Stomach (tissue), 4 donors: ENCODE results near the gene DLX4.

Source experiments
- CTCF ChIP-seq, 7 experiments: fragments of 450-650 bp in 4 of 7; fragments of 200-600 bp in 3 of 7; sonication (generic) in 3 of 7; IDR thresholded peaks; one replicate each; pipeline ENCODE4 v1.5.1; 2016 to 2019; ENCODE audit warnings: antibody characterized with exemption in 7 of 7, control low read depth in 2 of 7, mild to moderate bottlenecking in 1 of 7
- EP300 ChIP-seq: sonication (generic); formaldehyde crosslinking; IDR thresholded peaks from one replicate; pipeline ENCODE4 v1.6.1; 2017; ENCODE audit warnings: antibody characterized with exemption
- POLR2A ChIP-seq, 4 donors: fragments of 450-650 bp; IDR thresholded peaks; one replicate each; pipeline ENCODE4 v1.6.1; 2016; ENCODE audit warnings: antibody characterized with exemption in 4 of 4, control low read depth in 2 of 4, mild to moderate bottlenecking in 1 of 4, moderate library complexity in 1 of 4
- POLR2AphosphoS5 ChIP-seq, 3 donors: sonication (generic); formaldehyde crosslinking; IDR thresholded peaks; one replicate each; pipeline ENCODE4 v1.6.1; 2016; ENCODE audit warnings: antibody characterized with exemption in 3 of 3

GRCh38 chr17:49980703-49981197, 11.8 kb downstream of the DLX4 start:
- TF ChIP-seq EP300 (no peak), CTCF (IDR thresholded peaks at IDR 0.05) (no peak), POLR2A (IDR thresholded peaks at IDR 0.05) (no peak), POLR2AphosphoS5 (IDR thresholded peaks at IDR 0.05) (no peak)
